Activated T-cell treated with anti-CD3 and anti-CD28 coated beads, Interleukin-2, amount 50 U/mL, for 24 hours (primary cell): Measurements from ENCODE around the gene B3GAT2.

Experiments
- DNase-seq: peaks from one replicate; pipeline ENCODE4 v3.0.0-alpha.2; 2020
- H3K27ac Mint-ChIP-seq: 2 replicates; pipeline ENCODE4 v1.8.0; 2020; ENCODE audit warnings: mild to moderate bottlenecking, mixed read lengths
- H3K27me3 Mint-ChIP-seq: 2 replicates; pipeline ENCODE4 v1.8.0; 2020; ENCODE audit warnings: mixed read lengths
- H3K36me3 Mint-ChIP-seq: 2 replicates; pipeline ENCODE4 v1.8.0; 2020; ENCODE audit warnings: low read depth, mixed read lengths
- H3K4me1 Mint-ChIP-seq: 2 replicates; pipeline ENCODE4 v1.8.0; 2020; ENCODE audit warnings: low read depth, mixed read lengths
- H3K4me3 Mint-ChIP-seq: 2 replicates; pipeline ENCODE4 v1.8.0; 2020; ENCODE audit warnings: mild to moderate bottlenecking, moderate library complexity, mixed read lengths
- H3K9me3 Mint-ChIP-seq: 2 replicates; pipeline ENCODE4 v1.8.0; 2020; ENCODE audit warnings: mixed read lengths

Gene B3GAT2

GRCh38 chr6:70874181-70874913 lies 82.5 kb downstream of the B3GAT2 start:
- no peak overlapping the region for H3K27ac Mint-ChIP-seq
- no peak overlapping the region for H3K4me3 Mint-ChIP-seq
- H3K9me3 Mint-ChIP-seq = peaks cover 21% of the 10 kb centered on the region
- DNase-seq = no peak
- no peaks in the 10 kb centered on the region for H3K36me3 Mint-ChIP-seq
- H3K27me3 Mint-ChIP-seq = peaks cover 29% of the 10 kb centered on the region
- H3K4me1 Mint-ChIP-seq = no peaks in the 10 kb centered on the region

DNA sequence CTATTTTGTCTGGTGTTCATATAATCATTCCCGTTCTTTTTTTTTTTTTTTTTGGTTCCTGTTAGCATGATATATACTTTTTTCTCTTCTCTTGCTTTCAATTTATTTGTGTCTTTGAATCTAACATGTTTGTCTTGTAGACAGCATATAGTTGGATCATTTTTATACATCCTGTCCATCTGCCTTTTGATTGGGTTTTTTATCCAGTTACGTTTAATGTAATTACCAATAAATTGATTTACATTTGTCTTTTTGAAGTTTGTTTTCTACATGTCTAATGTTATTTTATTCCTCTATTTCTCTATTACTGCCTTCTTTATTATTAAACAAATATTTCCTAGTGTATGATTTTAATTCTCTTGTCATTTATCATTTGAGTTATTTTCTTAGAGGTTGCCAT lies 84.4 kb downstream of the B3GAT2 start:
- peaks cover 24% of the 10 kb centered on the region for H3K27me3 Mint-ChIP-seq
- DNase-seq = no peak
- H3K27ac Mint-ChIP-seq = no peak overlapping the region
- no peaks in the 10 kb centered on the region for H3K4me1 Mint-ChIP-seq
- peaks cover 21% of the 10 kb centered on the region for H3K9me3 Mint-ChIP-seq
- H3K4me3 Mint-ChIP-seq = no peak overlapping the region
- H3K36me3 Mint-ChIP-seq = no peaks in the 10 kb centered on the region

- H3K27ac Mint-ChIP-seq = no peak overlapping the region
Measured at GRCh38 chr6:70864401-70864800, 92.5 kb downstream of the B3GAT2 start.

DNA sequence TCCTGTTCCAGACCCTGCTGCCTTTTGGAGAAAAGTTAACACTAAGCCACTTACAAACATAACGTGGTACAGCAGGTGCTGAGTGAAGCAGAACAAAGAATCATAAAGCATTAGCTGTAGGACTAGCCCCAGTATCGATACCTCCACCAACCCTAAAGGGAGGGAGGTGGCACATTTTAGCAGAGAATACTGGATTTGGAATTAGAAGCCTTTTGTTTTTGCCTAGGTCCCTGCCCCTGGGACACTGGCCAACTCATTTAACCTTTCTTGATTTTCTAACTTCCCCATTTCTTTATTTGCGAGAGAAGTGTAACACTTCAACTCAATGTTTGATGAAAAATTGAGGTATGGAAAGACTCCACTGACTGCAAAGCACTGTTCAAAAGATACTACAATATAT lies 93.5 kb downstream of the B3GAT2 start:
- no peaks in the 10 kb centered on the region for H3K4me1 Mint-ChIP-seq
- H3K27me3 Mint-ChIP-seq = no peaks in the 10 kb centered on the region
- peaks cover 31% of the 10 kb centered on the region for H3K36me3 Mint-ChIP-seq
- no peak overlapping the region for H3K27ac Mint-ChIP-seq
- DNase-seq = no peak
- H3K9me3 Mint-ChIP-seq = no peaks in the 10 kb centered on the region
- H3K4me3 Mint-ChIP-seq = no peak overlapping the region

More at GRCh38 chr6:70864401-70864800, 92.5 kb downstream of the B3GAT2 start:
- Mint-ChIP-seq H3K4me3 (no peak overlapping the region), H3K9me3 (no peaks in the 10 kb centered on the region), H3K4me1 (no peaks in the 10 kb centered on the region), H3K36me3 (peaks cover 23% of the 10 kb centered on the region), H3K27me3 (no peaks in the 10 kb centered on the region)
- DNase-seq = no peak

GRCh38 chr6:70860920-70861319 lies 95.9 kb downstream of the B3GAT2 start:
- Mint-ChIP-seq H3K4me1 (no peaks in the 10 kb centered on the region), H3K27ac (no peak overlapping the region), H3K36me3 (peaks cover 45% of the 10 kb centered on the region), H3K9me3 (no peaks in the 10 kb centered on the region), H3K4me3 (no peak overlapping the region), H3K27me3 (no peaks in the 10 kb centered on the region)
- DNase-seq = no peak

GRCh38 chr6:70860045-70860444 lies 96.8 kb downstream of the B3GAT2 start:
- H3K36me3 Mint-ChIP-seq = peaks cover 53% of the 10 kb centered on the region
- no peaks in the 10 kb centered on the region for H3K27me3 Mint-ChIP-seq
- no peak overlapping the region for H3K27ac Mint-ChIP-seq
- DNase-seq = no peak
- no peaks in the 10 kb centered on the region for H3K4me1 Mint-ChIP-seq
- no peaks in the 10 kb centered on the region for H3K9me3 Mint-ChIP-seq
- no peak overlapping the region for H3K4me3 Mint-ChIP-seq

DNA sequence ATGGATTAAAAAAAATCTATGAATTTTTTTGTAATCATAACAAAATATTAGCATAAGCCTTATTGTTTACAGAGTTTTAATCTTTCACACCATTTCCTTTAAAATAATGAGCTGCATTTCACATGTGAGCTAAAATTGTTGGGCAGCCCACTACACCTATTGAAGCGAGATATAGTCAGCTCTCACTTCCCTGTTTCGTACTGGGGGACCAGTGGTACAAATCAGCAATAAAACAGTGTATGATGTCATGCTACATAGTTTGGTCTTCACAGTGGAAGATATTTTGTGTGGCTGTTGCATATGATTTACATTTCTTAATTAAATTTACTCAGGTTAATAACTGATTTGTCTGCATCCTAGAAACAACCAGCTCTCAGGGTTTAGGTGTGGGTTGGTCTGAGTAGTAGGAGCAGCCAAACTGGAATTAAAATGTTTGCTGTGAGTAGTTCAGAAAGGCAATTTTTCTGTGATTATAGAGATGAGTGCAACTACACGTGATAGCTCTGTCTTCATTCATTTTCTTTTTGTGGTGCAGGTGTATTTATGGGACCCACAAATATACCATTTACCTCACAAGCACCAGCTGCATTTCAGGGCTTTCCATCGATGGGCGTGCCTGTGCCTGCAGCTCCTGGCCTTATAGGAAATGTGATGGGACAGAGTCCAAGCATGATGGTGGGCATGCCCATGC lies 99.3 kb downstream of the B3GAT2 start:
- Mint-ChIP-seq H3K36me3 (peaks cover 71% of the 10 kb centered on the region), H3K9me3 (no peaks in the 10 kb centered on the region), H3K27me3 (no peaks in the 10 kb centered on the region), H3K4me1 (no peaks in the 10 kb centered on the region), H3K4me3 (no peak overlapping the region), H3K27ac (no peak overlapping the region)
- DNase-seq = no peak

GRCh38 chr6:70852667-70853246 lies 104.1 kb downstream of the B3GAT2 start:
- H3K4me3 Mint-ChIP-seq = no peak overlapping the region
- peaks cover 2% of the 10 kb centered on the region for H3K4me1 Mint-ChIP-seq
- DNase-seq = no peak
- no peak overlapping the region for H3K27ac Mint-ChIP-seq
- no peaks in the 10 kb centered on the region for H3K9me3 Mint-ChIP-seq
- H3K27me3 Mint-ChIP-seq = no peaks in the 10 kb centered on the region
- H3K36me3 Mint-ChIP-seq = peaks cover 43% of the 10 kb centered on the region

DNA sequence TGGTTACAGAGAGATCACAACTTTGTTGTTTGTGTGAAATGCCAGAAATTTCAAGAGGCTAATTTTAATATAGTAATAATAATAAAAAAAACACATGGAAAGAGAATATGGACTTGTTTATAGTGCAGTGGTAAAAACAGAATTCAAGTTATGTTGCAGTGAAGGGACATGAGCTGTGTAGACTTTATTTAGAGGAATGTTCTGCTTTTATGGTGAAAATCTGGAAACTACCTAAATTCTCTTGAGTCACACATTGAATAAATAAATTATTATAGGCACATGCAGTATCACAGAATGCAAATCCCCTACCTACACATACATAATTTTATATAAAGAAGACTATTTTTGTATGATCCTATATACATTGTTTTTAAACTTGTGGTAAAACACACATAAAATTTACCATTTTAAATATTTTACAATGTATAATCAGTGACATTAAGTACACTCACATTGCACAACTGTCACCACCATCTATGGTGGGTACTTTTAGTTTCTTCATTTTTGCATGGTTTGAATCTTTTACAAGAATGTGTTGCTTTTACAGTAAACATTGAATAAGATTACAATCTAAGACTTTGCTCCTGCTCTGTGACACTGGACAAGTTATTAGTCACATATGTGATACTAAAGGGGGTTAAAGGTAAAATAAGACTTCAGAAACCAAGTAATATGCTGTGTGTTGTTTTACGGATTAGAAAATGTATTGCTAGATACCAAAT lies 107.4 kb downstream of the B3GAT2 start:
- no peak overlapping the region for H3K4me3 Mint-ChIP-seq
- H3K9me3 Mint-ChIP-seq = no peaks in the 10 kb centered on the region
- peaks cover 31% of the 10 kb centered on the region for H3K36me3 Mint-ChIP-seq
- peaks cover 2% of the 10 kb centered on the region for H3K4me1 Mint-ChIP-seq
- H3K27ac Mint-ChIP-seq = no peak overlapping the region
- H3K27me3 Mint-ChIP-seq = no peaks in the 10 kb centered on the region
- DNase-seq = no peak

- no peaks in the 10 kb centered on the region for H3K27me3 Mint-ChIP-seq
- no peak overlapping the region for H3K27ac Mint-ChIP-seq
- no peak overlapping the region for H3K4me3 Mint-ChIP-seq
- no peak for DNase-seq
- H3K36me3 Mint-ChIP-seq = peaks cover 18% of the 10 kb centered on the region
- H3K9me3 Mint-ChIP-seq = no peaks in the 10 kb centered on the region
- peaks cover 2% of the 10 kb centered on the region for H3K4me1 Mint-ChIP-seq
Measured at GRCh38 chr6:70847106-70848084, 109.5 kb downstream of the B3GAT2 start.

GRCh38 chr6:70846207-70846835 lies 110.5 kb downstream of the B3GAT2 start:
- Mint-ChIP-seq H3K9me3 (no peaks in the 10 kb centered on the region), H3K4me3 (no peak overlapping the region), H3K36me3 (peaks cover 15% of the 10 kb centered on the region), H3K27ac (peak overlapping the region; percentile 23), H3K4me1 (peaks cover 2% of the 10 kb centered on the region), H3K27me3 (no peaks in the 10 kb centered on the region)
- no peak for DNase-seq

- Mint-ChIP-seq H3K27ac (no peak overlapping the region), H3K4me3 (no peak overlapping the region), H3K9me3 (no peaks in the 10 kb centered on the region), H3K36me3 (peaks cover 20% of the 10 kb centered on the region), H3K4me1 (peaks cover 2% of the 10 kb centered on the region), H3K27me3 (no peaks in the 10 kb centered on the region)
- DNase-seq = no peak
Measured at GRCh38 chr6:70844301-70844700, 112.6 kb downstream of the B3GAT2 start.

GRCh38 chr6:70843328-70843918 lies 113.4 kb downstream of the B3GAT2 start:
- no peak overlapping the region for H3K4me3 Mint-ChIP-seq
- peaks cover 20% of the 10 kb centered on the region for H3K36me3 Mint-ChIP-seq
- H3K27me3 Mint-ChIP-seq = no peaks in the 10 kb centered on the region
- H3K27ac Mint-ChIP-seq = no peak overlapping the region
- H3K9me3 Mint-ChIP-seq = no peaks in the 10 kb centered on the region
- no peak for DNase-seq
- peaks cover 5% of the 10 kb centered on the region for H3K4me1 Mint-ChIP-seq
